OCI-LY7 (cell line): Measurements from ENCODE around the gene PHACTR3. TPM values are rescaled to one million over a fixed set of nuclear protein-coding genes. Genes with fewer than 3 reads are reported as not detected.

Source experiments
- BruUV-seq: library from RNA; stranded (reverse); fragments of 400-500 nt; replicated peaks from 2 replicates; lab custom pipeline; 2021; lab: Mats Ljungman, UMichigan
- CTCF ChIA-PET: fragments of 300-600 bp; sonication (Branson Sonifier 250); formaldehyde crosslinking; loops from one replicate; lab custom pipeline; 2022; ENCODE audit warnings: antibody characterized with exemption; ENCODE audit not compliant: unreplicated experiment; lab: Charles Lee
- POLR2A ChIA-PET: fragments of 300-600 bp; sonication (Branson Sonifier 250); formaldehyde crosslinking; loops from one replicate; lab custom pipeline; 2022; ENCODE audit warnings: antibody characterized with exemption; lab: Charles Lee
- DNase-seq: peaks from one replicate; pipeline ENCODE4 v3.0.0-alpha.2; 2015; ENCODE audit warnings: low spot score
- H2AFZ ChIP-seq: fragments of 200-600 bp; sonication (generic), shearing (Covaris generic); 2 replicates; pipeline ENCODE4 v1.6.1; 2014; ENCODE audit warnings: mild to moderate bottlenecking, antibody characterized with exemption, low read length, moderate library complexity
- H3K27ac ChIP-seq: fragments of 200-600 bp; sonication (generic); 2 replicates; pipeline ENCODE4 v1.5.1; 2014; ENCODE audit warnings: mixed run types, low read depth, mild to moderate bottlenecking, moderate library complexity, low read length, inconsistent platforms; ENCODE audit not compliant: poor library complexity, severe bottlenecking
- H3K36me3 ChIP-seq: fragments of 200-600 bp; sonication (generic); 2 replicates; pipeline ENCODE4 v1.6.1; 2014; ENCODE audit warnings: mild to moderate bottlenecking, antibody characterized with exemption, low read length, moderate library complexity, mixed read lengths; ENCODE audit not compliant: insufficient read depth
- H3K4me1 ChIP-seq: fragments of 200-600 bp; sonication (generic); 2 replicates; pipeline ENCODE4 v1.5.1; 2014; ENCODE audit warnings: mild to moderate bottlenecking, low read length; ENCODE audit not compliant: insufficient read depth, poor library complexity, severe bottlenecking
- H3K4me2 ChIP-seq: fragments of 200-600 bp; sonication (generic); 2 replicates; pipeline ENCODE4 v1.6.1; 2014; ENCODE audit warnings: mild to moderate bottlenecking, low read length
- H3K4me3 ChIP-seq: fragments of 200-600 bp; sonication (generic); 2 replicates; pipeline ENCODE4 v1.5.1; 2014; ENCODE audit warnings: mild to moderate bottlenecking, low read depth, low read length; ENCODE audit not compliant: poor library complexity, severe bottlenecking
- H3K79me2 ChIP-seq: fragments of 200-600 bp; sonication (generic); 2 replicates; pipeline ENCODE4 v1.6.1; 2016; ENCODE audit warnings: low read depth, mild to moderate bottlenecking, low read length, moderate library complexity, mixed read lengths; ENCODE audit not compliant: insufficient read depth
- H3K9me2 ChIP-seq: fragments of 200-600 bp; sonication (generic); 2 replicates; pipeline ENCODE4 v1.6.1; 2016; ENCODE audit warnings: mild to moderate bottlenecking, low read length, mixed read lengths; ENCODE audit not compliant: insufficient read depth
- H3K9me3 ChIP-seq: fragments of 200-600 bp; sonication (generic); 2 replicates; pipeline ENCODE4 v1.6.1; 2014; ENCODE audit warnings: mild to moderate bottlenecking, mixed run types, low read length, mixed read lengths
- H4K20me1 ChIP-seq: fragments of 200-600 bp; sonication (generic); 2 replicates; pipeline ENCODE4 v1.6.1; 2014; ENCODE audit warnings: mild to moderate bottlenecking, antibody characterized with exemption, low read length, moderate library complexity, mixed read lengths; ENCODE audit not compliant: insufficient read depth
- CTCF ChIP-seq: fragments of 200-600 bp; sonication (generic); conservative IDR thresholded peaks from 2 replicates; pipeline ENCODE4 v1.5.1; 2014; ENCODE audit warnings: mild to moderate bottlenecking, antibody characterized with exemption, low read length, moderate library complexity, mixed read lengths
- EZH2phosphoT487 ChIP-seq: fragments of 200-600 bp; sonication (generic); IDR thresholded peaks from 2 replicates; pipeline ENCODE4 v1.6.1; 2018; ENCODE audit warnings: low read depth, borderline replicate concordance, mild to moderate bottlenecking, mixed run types, antibody characterized with exemption, low read length, moderate library complexity, mixed read lengths
- intact Hi-C: fragments of 100-400 bp; cut with micrococcal nuclease; formaldehyde crosslinking; loops from one replicate; pipeline ENCODE4 v1.10.0; 2022; ENCODE audit not compliant: unreplicated experiment
- total RNA-seq, 2 experiments: library from RNA; depleted of rRNA in 1 of 2; stranded (reverse); fragments of >200 nt in 1 of 2; shearing (Covaris generic) in 1 of 2; gene quantifications; 2 replicates each; pipeline ENCODE4 v1.2.3, GENCODE V29; 2014 to 2022

Gene PHACTR3
- total RNA-seq, 2 experiments from 2014 or later: 0.32 TPM; not detected in 1

GRCh38 chr20:59771506-59772372, 167.4 kb downstream of the PHACTR3 start:
- Histone ChIP-seq H2AFZ (no peak overlapping the region), H3K79me2 (no peaks in the 10 kb centered on the region), H3K9me2 (no peaks in the 10 kb centered on the region), H3K4me3 (no peak overlapping the region), H3K4me2 (no peak overlapping the region), H3K4me1 (no peaks in the 10 kb centered on the region), H3K9me3 (no peaks in the 10 kb centered on the region), H3K27ac (no peak overlapping the region), H4K20me1 (no peaks in the 10 kb centered on the region), H3K36me3 (no peaks in the 10 kb centered on the region)
- ChIA-PET POLR2A (no interaction called here), CTCF (no interaction called here)
- intact Hi-C loops: no loop called here
- TF ChIP-seq EZH2phosphoT487 (no peak), CTCF (no peak)
- no TSS peak for BruUV-seq
- no peak for DNase-seq

- no peaks in the 10 kb centered on the region for H3K79me2 ChIP-seq
- H3K9me3 ChIP-seq: no peaks in the 10 kb centered on the region
- ChIA-PET CTCF (no interaction called here), POLR2A (no interaction called here)
- intact Hi-C loops: no loop called here
- no peaks in the 10 kb centered on the region for H3K9me2 ChIP-seq
- no peak for TF ChIP-seq EZH2phosphoT487
- TF ChIP-seq CTCF: no peak
- no peak overlapping the region for H2AFZ ChIP-seq
- no peaks in the 10 kb centered on the region for H3K36me3 ChIP-seq
- DNase-seq: no peak
- no TSS peak for BruUV-seq
- no peak overlapping the region for H3K27ac ChIP-seq
- H3K4me1 ChIP-seq: no peaks in the 10 kb centered on the region
- no peak overlapping the region for H3K4me2 ChIP-seq
- H3K4me3 ChIP-seq: no peak overlapping the region
- H4K20me1 ChIP-seq: no peaks in the 10 kb centered on the region
These were observed 168.0 kb downstream of the PHACTR3 start for GRCh38 chr20:59772373-59772705.
